RWPE1 (cell line): Measurements from ENCODE around the gene LIMA1.
A peak's percentile ranks its signal among the peaks of the same experiment; 100 is the strongest.
"Not testable (repeated sequence)": the region's sequence is repeated elsewhere in the genome, so short reads cannot be mapped to it uniquely, and the experiment has no call there.

Experiments used
- CTCF ChIA-PET: fragments of 350-600 bp; sonication (Branson Sonifier 250); formaldehyde crosslinking; extraction: SDS; loops from one replicate; lab custom pipeline; 2021; lab: Yijun Ruan, JAX
- POLR2A ChIA-PET: fragments of 400-600 bp; formaldehyde crosslinking; extraction: SDS; loops from one replicate; lab custom pipeline; 2020; ENCODE audit warnings: antibody characterized with exemption; ENCODE audit not compliant: low non-redundant PET; lab: Yijun Ruan, JAX
- DNase-seq: peaks from one replicate; pipeline ENCODE4 v3.0.0; 2012; ENCODE audit warnings: low spot score
- H3K27ac ChIP-seq: fragments of 450-650 bp; 2 replicates; pipeline ENCODE4 v1.5.1; 2017
- TF ChIP-seq, protein P1 (sequence below): fragments of 450-650 bp; conservative IDR thresholded peaks from 2 replicates; pipeline ENCODE4 v1.5.1; 2017; ENCODE audit warnings: low read depth, mild to moderate bottlenecking

Gene LIMA1

DNA sequence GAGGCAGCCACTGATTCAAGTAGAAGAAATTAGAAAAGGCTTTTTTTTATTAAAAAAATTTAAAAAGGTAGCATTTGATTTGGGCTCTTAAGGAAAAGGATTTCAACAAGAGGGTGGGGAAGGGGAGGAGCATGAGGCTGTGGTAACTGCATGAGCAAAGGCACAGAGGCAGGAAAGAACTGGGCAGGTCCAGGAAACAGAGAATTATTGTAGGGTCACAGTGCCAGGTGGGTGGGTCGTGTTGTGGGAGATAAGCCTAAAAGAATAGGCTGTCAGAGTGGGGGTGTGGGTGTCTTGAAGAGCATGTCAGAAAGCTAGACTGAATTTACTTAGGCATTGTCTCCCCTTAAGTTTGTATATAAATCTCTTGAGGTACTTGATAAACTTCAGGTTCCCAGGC lies 7.8 kb downstream of the LIMA1 start:
- DNase-seq = no peak
- POLR2A ChIA-PET = no interaction called here
- TF ChIP-seq, protein P1, sequence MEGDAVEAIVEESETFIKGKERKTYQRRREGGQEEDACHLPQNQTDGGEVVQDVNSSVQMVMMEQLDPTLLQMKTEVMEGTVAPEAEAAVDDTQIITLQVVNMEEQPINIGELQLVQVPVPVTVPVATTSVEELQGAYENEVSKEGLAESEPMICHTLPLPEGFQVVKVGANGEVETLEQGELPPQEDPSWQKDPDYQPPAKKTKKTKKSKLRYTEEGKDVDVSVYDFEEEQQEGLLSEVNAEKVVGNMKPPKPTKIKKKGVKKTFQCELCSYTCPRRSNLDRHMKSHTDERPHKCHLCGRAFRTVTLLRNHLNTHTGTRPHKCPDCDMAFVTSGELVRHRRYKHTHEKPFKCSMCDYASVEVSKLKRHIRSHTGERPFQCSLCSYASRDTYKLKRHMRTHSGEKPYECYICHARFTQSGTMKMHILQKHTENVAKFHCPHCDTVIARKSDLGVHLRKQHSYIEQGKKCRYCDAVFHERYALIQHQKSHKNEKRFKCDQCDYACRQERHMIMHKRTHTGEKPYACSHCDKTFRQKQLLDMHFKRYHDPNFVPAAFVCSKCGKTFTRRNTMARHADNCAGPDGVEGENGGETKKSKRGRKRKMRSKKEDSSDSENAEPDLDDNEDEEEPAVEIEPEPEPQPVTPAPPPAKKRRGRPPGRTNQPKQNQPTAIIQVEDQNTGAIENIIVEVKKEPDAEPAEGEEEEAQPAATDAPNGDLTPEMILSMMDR = no peak
- H3K27ac ChIP-seq = no peak overlapping the region
- CTCF ChIA-PET = interaction anchor here (0.6 kb wide), 1 partner anchor 53 kb away, joined by 3 read pairs; no protein-coding TSS in a partner anchor

DNA sequence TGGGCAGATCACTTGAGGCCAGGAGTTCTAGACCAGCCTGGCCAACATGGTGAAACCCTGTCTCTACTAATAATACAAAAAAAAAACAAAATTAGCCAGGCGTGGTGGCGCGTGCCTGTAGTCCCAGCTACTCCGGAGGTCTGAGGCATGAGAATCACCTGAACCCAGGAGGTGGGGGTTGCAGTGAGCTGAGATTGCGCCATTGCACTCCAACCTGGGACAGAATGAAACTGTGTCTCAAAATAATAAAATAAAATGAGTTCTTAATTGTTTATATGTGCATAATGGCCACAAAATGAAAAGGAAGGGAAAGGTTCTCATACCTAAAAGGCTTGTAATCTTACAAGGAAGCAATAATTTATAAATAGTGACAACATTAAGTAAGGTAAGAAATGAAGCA lies 8.2 kb downstream of the LIMA1 start:
- DNase-seq, H3K27ac ChIP-seq: not testable (repeated sequence)
- CTCF ChIA-PET = interaction anchor here (0.6 kb wide), 1 partner anchor 53 kb away, joined by 3 read pairs; no protein-coding TSS in a partner anchor
- POLR2A ChIA-PET = interaction anchor here (1.0 kb wide), 1 partner anchor 8 kb away, joined by 3 read pairs; the partner anchor contains the start of gene LIMA1

GRCh38 chr12:50271724-50272247 lies 11.5 kb downstream of the LIMA1 start:
- ChIA-PET CTCF (no interaction called here), POLR2A (no interaction called here)
- no peak for DNase-seq
- TF ChIP-seq, protein P1 = no peak
- no peak overlapping the region for H3K27ac ChIP-seq

DNA sequence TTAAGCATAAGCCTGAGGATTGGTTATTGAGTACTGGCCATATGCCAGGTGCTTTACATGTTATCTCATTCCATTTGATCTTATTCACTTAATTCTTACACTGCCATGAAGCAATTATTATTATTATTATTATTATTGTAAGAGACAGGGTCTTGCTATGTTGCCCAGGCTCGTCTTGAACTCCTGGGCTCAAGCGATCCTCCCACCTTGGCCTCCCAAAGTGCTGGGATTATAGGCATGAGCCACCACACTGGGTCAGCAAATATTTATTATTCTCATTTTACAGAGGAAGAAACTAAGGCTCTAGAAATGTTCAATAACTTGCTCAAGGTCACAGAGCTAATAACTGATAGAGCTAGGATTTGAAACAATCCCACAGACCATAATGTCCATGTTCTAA lies 14.8 kb downstream of the LIMA1 start:
- DNase-seq = no peak
- ChIA-PET CTCF (no interaction called here), POLR2A (no interaction called here)
- TF ChIP-seq, protein P1 = no peak
- no peak overlapping the region for H3K27ac ChIP-seq

- ChIA-PET POLR2A (no interaction called here), CTCF (no interaction called here)
- peak; percentile 64 for DNase-seq
- H3K27ac ChIP-seq = peak overlapping the region; percentile 65; the same call in 1 of the 2 replicates
- TF ChIP-seq, protein P1 = no peak
Observed at GRCh38 chr12:50265770-50266524, 17.4 kb downstream of the LIMA1 start.

DNA sequence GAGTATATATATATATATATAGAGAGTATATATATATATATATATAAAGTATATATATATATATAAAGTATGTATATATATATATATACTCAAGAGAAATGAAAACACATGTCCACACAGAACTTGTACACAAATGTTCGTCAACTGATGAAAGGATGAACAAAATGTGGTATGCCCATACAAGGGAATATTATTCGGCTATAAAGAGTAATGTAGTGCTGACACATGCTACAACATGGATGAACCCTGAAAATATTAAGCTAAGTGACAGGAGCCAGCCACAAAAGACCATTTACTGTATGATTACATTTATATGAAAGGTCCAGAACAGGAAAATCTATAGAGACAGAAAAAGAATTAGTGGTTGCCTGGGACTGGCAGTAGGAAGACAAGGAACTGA lies 19.5 kb downstream of the LIMA1 start:
- TF ChIP-seq, protein P1 = no peak
- ChIA-PET CTCF (no interaction called here), POLR2A (no interaction called here)
- no peak overlapping the region for H3K27ac ChIP-seq
- no peak for DNase-seq

- H3K27ac ChIP-seq = no peak overlapping the region
Observed at GRCh38 chr12:50261654-50262053, 21.7 kb downstream of the LIMA1 start.

More at GRCh38 chr12:50261654-50262053, 21.7 kb downstream of the LIMA1 start:
- CTCF ChIA-PET = interaction anchor here (0.6 to 0.7 kb wide), 2 partner anchors 69 to 150 kb away, joined by 3 to 4 read pairs; no protein-coding TSS in a partner anchor
- TF ChIP-seq, protein P1 = no peak
- DNase-seq = no peak
- POLR2A ChIA-PET = no interaction called here
